CD4-positive, alpha-beta memory T cell (primary cell): Measurements from ENCODE around the gene ZNF428. TPM values are rescaled to one million over a fixed set of nuclear protein-coding genes. Genes with fewer than 3 reads are reported as not detected.
"Not testable (repeated sequence)": the region's sequence is repeated elsewhere in the genome, so short reads cannot be mapped to it uniquely, and the experiment has no call there.

Experiments
- CTCF ChIA-PET: fragments of 350-600 bp; sonication (Branson Sonifier 250); formaldehyde crosslinking; loops from one replicate; lab custom pipeline; 2021; ENCODE audit warnings: inconsistent platforms; ENCODE audit not compliant: partially characterized antibody; lab: Charles Lee
- POLR2A ChIA-PET: fragments of 350-600 bp; sonication (Branson Sonifier 250); formaldehyde crosslinking; loops from one replicate; lab custom pipeline; 2021; ENCODE audit not compliant: partially characterized antibody; lab: Charles Lee
- DNase-seq, 5 donors: peaks; one replicate each; pipeline versions ENCODE4 v3.0.0 to v3.0.0-alpha.2; 2020 to 2022; ENCODE audit warnings: mixed read lengths in 1 of 5
- H3K27ac ChIP-seq: one replicate; pipeline ENCODE4 v1.7.0; 2013; ENCODE audit warnings: low read depth, low read length
- H3K27me3 ChIP-seq: 2 replicates; pipeline ENCODE4 v1.7.0; 2013; ENCODE audit warnings: mild to moderate bottlenecking, low read length, moderate library complexity; ENCODE audit not compliant: insufficient read depth
- H3K36me3 ChIP-seq: 2 replicates; pipeline ENCODE4 v1.7.0; 2013; ENCODE audit warnings: mild to moderate bottlenecking, low read length, moderate library complexity; ENCODE audit not compliant: insufficient read depth
- H3K4me1 ChIP-seq: 2 replicates; pipeline ENCODE4 v1.7.0; 2013; ENCODE audit warnings: mild to moderate bottlenecking, low read length, moderate library complexity; ENCODE audit not compliant: insufficient read depth
- H3K4me3 ChIP-seq, 2 donors: one replicate each; pipeline ENCODE4 v1.7.0; 2013; ENCODE audit warnings: low read length in 2 of 2, mild to moderate bottlenecking in 1 of 2
- H3K9me3 ChIP-seq, 2 donors: one replicate each; pipeline ENCODE4 v1.7.0; 2013; ENCODE audit warnings: low read length in 2 of 2, control low read depth in 1 of 2; ENCODE audit not compliant: control insufficient read depth in 1 of 2
- H3K27ac Mint-ChIP-seq, 7 donors: one replicate each; pipeline ENCODE4 v1.8.0; 2020 to 2021; ENCODE audit warnings: mixed read lengths in 7 of 7, mild to moderate bottlenecking in 6 of 7, inconsistent platforms in 3 of 7, moderate library complexity in 3 of 7
- H3K27me3 Mint-ChIP-seq, 2 donors: one replicate each; pipeline ENCODE4 v1.8.0; 2020 to 2021; ENCODE audit warnings: mixed read lengths in 2 of 2
- H3K36me3 Mint-ChIP-seq, 2 donors: one replicate each; pipeline ENCODE4 v1.8.0; 2020 to 2021; ENCODE audit warnings: mixed read lengths in 2 of 2, inconsistent platforms in 1 of 2, mild to moderate bottlenecking in 1 of 2
- H3K4me1 Mint-ChIP-seq, 4 donors: one replicate each; pipeline ENCODE4 v1.8.0; 2020 to 2021; ENCODE audit warnings: mixed read lengths in 4 of 4, mild to moderate bottlenecking in 1 of 4
- H3K4me3 Mint-ChIP-seq, 8 donors: one replicate each; pipeline ENCODE4 v1.8.0; 2020 to 2021; ENCODE audit warnings: mixed read lengths in 8 of 8, mild to moderate bottlenecking in 7 of 8, moderate library complexity in 6 of 8, inconsistent platforms in 3 of 8
- H3K9me3 Mint-ChIP-seq, 8 donors: one replicate each; pipeline ENCODE4 v1.8.0; 2020 to 2021; ENCODE audit warnings: mixed read lengths in 8 of 8, mild to moderate bottlenecking in 5 of 8, inconsistent platforms in 3 of 8, moderate library complexity in 1 of 8
- intact Hi-C: fragments of 100-400 bp; cut with micrococcal nuclease; formaldehyde crosslinking; loops from one replicate; pipeline ENCODE4 v1.15.1; 2023
- polyA plus RNA-seq, 2 donors: library from polyadenylated mRNA; unstranded; fragments of 300-500 nt; fragmentation: Illumina TruSeq; gene quantifications; one replicate each; pipeline ENCODE4 v1.2.3, GENCODE V29; 2021
- total RNA-seq, 2 experiments: library from RNA; stranded (reverse); gene quantifications; one replicate each; pipeline ENCODE4 v1.2.3, GENCODE V29; 2021

The ZNF428 gene
- total and polyA plus RNA-seq, 4 experiments from 2014 or later, result 13.9 to 28.2 (median 23.8) TPM

- POLR2A ChIA-PET, H3K27ac ChIP-seq, H3K36me3 ChIP-seq, H3K9me3 Mint-ChIP-seq, intact Hi-C loops, H3K4me3 Mint-ChIP-seq, H3K4me3 ChIP-seq, H3K4me1 ChIP-seq, H3K36me3 Mint-ChIP-seq, H3K9me3 ChIP-seq, H3K27ac Mint-ChIP-seq, DNase-seq: not testable (repeated sequence)
- H3K4me1 Mint-ChIP-seq, result peaks cover 6 to 11% (median 8%) of the 10 kb centered on the region in 4 donors
- CTCF ChIA-PET, result interaction anchor here (1.4 kb wide), 1 partner anchor 81 kb away, joined by 3 read pairs; no protein-coding TSS in a partner anchor
- peaks cover 17 to 21% of the 10 kb centered on the region in 2 donors for H3K27me3 Mint-ChIP-seq
- H3K27me3 ChIP-seq, result peaks cover 13% of the 10 kb centered on the region
Observed at GRCh38 chr19:43635561-43635940, 16.1 kb upstream of the ZNF428 start.

GRCh38 chr19:43634872-43635560, 15.6 kb upstream of the ZNF428 start:
- intact Hi-C loops, result no loop called here
- Histone ChIP-seq H3K4me3 (no peak overlapping the region), H3K27ac (no peak overlapping the region), H3K4me1 (peaks cover 4% of the 10 kb centered on the region), H3K36me3 (no peaks in the 10 kb centered on the region), H3K27me3 (peaks cover 13% of the 10 kb centered on the region), H3K9me3 (no peaks in the 10 kb centered on the region)
- H3K36me3 Mint-ChIP-seq, result no peaks in the 10 kb centered on the region
- CTCF ChIA-PET, result interaction anchor here (1.4 kb wide), 1 partner anchor 80 kb away, joined by 3 read pairs; no protein-coding TSS in a partner anchor
- H3K27me3 Mint-ChIP-seq, result peaks cover 17 to 18% of the 10 kb centered on the region in 2 donors
- peaks cover 4 to 7% (median 5%) of the 10 kb centered on the region in 4 donors for H3K4me1 Mint-ChIP-seq
- H3K4me3 Mint-ChIP-seq, result peak overlapping the region in 1 of 8 donors; percentile 33
- peak overlapping the region in 1 of 7 donors; percentile 29 for H3K27ac Mint-ChIP-seq
- POLR2A ChIA-PET, result no interaction called here
- no peak for DNase-seq
- H3K9me3 Mint-ChIP-seq, result no peaks in the 10 kb centered on the region

- ChIA-PET CTCF (interaction anchor here (1.4 kb wide), 1 partner anchor 80 kb away, joined by 3 read pairs; no protein-coding TSS in a partner anchor), POLR2A (no interaction called here)
- H3K4me1 ChIP-seq, result peaks cover 4% of the 10 kb centered on the region
- intact Hi-C loops, result no loop called here
- H3K9me3 ChIP-seq, result no peaks in the 10 kb centered on the region
- no peak overlapping the region for H3K27ac ChIP-seq
- H3K27me3 ChIP-seq, result peaks cover 13% of the 10 kb centered on the region
- Mint-ChIP-seq H3K27ac (no peak overlapping the region), H3K4me1 (peaks cover 4 to 7% (median 4%) of the 10 kb centered on the region in 4 donors), H3K36me3 (no peaks in the 10 kb centered on the region), H3K27me3 (peaks cover 16 to 17% of the 10 kb centered on the region in 2 donors), H3K9me3 (no peaks in the 10 kb centered on the region), H3K4me3 (no peak overlapping the region)
- H3K4me3 ChIP-seq, result no peak overlapping the region
- H3K36me3 ChIP-seq, result no peaks in the 10 kb centered on the region
- no peak for DNase-seq
Observed at GRCh38 chr19:43634506-43634871, 15.1 kb upstream of the ZNF428 start.

GRCh38 chr19:43634068-43634467, 14.6 kb upstream of the ZNF428 start:
- POLR2A ChIA-PET, result no interaction called here
- no peaks in the 10 kb centered on the region for H3K36me3 ChIP-seq
- H3K4me1 ChIP-seq, result peaks cover 2% of the 10 kb centered on the region
- H3K27me3 ChIP-seq, result peaks cover 11% of the 10 kb centered on the region
- H3K4me3 ChIP-seq, result no peak overlapping the region
- Mint-ChIP-seq H3K9me3 (no peaks in the 10 kb centered on the region), H3K36me3 (no peaks in the 10 kb centered on the region), H3K27me3 (peaks cover 16% of the 10 kb centered on the region in 2 donors), H3K27ac (no peak overlapping the region), H3K4me1 (peaks cover 2 to 6% (median 3%) of the 10 kb centered on the region in 4 donors), H3K4me3 (no peak overlapping the region)
- DNase-seq, result no peak
- CTCF ChIA-PET, result no interaction called here
- no peak overlapping the region for H3K27ac ChIP-seq
- intact Hi-C loops, result no loop called here
- no peaks in the 10 kb centered on the region for H3K9me3 ChIP-seq

GRCh38 chr19:43633520-43633919, 14.1 kb upstream of the ZNF428 start:
- H3K27me3 ChIP-seq, result peaks cover 5% of the 10 kb centered on the region
- H3K4me1 ChIP-seq, result no peaks in the 10 kb centered on the region
- H3K4me3 ChIP-seq, result no peak overlapping the region
- peak overlapping the region in 1 of 7 donors; percentile 1 for H3K27ac Mint-ChIP-seq
- CTCF ChIA-PET, result no interaction called here
- peaks cover 11 to 12% of the 10 kb centered on the region in 2 donors for H3K27me3 Mint-ChIP-seq
- H3K27ac ChIP-seq, result no peak overlapping the region
- no peaks in the 10 kb centered on the region for H3K36me3 ChIP-seq
- peaks cover 0 to under 1% (median 0%) of the 10 kb centered on the region in 4 donors for H3K4me1 Mint-ChIP-seq
- DNase-seq, result no peak
- H3K4me3 Mint-ChIP-seq, result no peak overlapping the region
- H3K36me3 Mint-ChIP-seq, result no peaks in the 10 kb centered on the region
- intact Hi-C loops, result no loop called here
- no peaks in the 10 kb centered on the region for H3K9me3 Mint-ChIP-seq
- POLR2A ChIA-PET, result interaction anchor here (0.6 kb wide), 1 partner anchor 20 kb away, joined by 3 read pairs; no protein-coding TSS in a partner anchor
- H3K9me3 ChIP-seq, result no peaks in the 10 kb centered on the region

- Mint-ChIP-seq H3K27me3 (peaks cover 4 to 19% of the 10 kb centered on the region in 2 donors), H3K36me3 (no peaks in the 10 kb centered on the region), H3K9me3 (no peaks in the 10 kb centered on the region), H3K4me1 (no peaks in the 10 kb centered on the region), H3K27ac (no peak overlapping the region), H3K4me3 (no peak overlapping the region)
- Histone ChIP-seq H3K27ac (no peak overlapping the region), H3K4me3 (no peak overlapping the region), H3K36me3 (no peaks in the 10 kb centered on the region), H3K4me1 (no peaks in the 10 kb centered on the region), H3K27me3 (no peaks in the 10 kb centered on the region), H3K9me3 (no peaks in the 10 kb centered on the region)
- no peak for DNase-seq
- POLR2A ChIA-PET, result no interaction called here
- CTCF ChIA-PET, result interaction anchor here (1.5 kb wide), 2 partner anchors 32 to 112 kb away, joined by 3 to 4 read pairs; no protein-coding TSS in a partner anchor
- intact Hi-C loops, result no loop called here
Observed at GRCh38 chr19:43631491-43631890, 12.1 kb upstream of the ZNF428 start.

GRCh38 chr19:43628646-43629326, 9.4 kb upstream of the ZNF428 start:
- Mint-ChIP-seq H3K27ac (no peak overlapping the region), H3K9me3 (no peaks in the 10 kb centered on the region), H3K4me1 (peaks cover 8 to 20% (median 10%) of the 10 kb centered on the region in 4 donors), H3K27me3 (peaks cover 2 to 19% of the 10 kb centered on the region in 2 donors), H3K4me3 (no peak overlapping the region), H3K36me3 (no peaks in the 10 kb centered on the region)
- no peak for DNase-seq
- POLR2A ChIA-PET, result no interaction called here
- intact Hi-C loops, result no loop called here
- no peaks in the 10 kb centered on the region for H3K36me3 ChIP-seq
- no peaks in the 10 kb centered on the region for H3K9me3 ChIP-seq
- H3K27me3 ChIP-seq, result no peaks in the 10 kb centered on the region
- no peak overlapping the region for H3K4me3 ChIP-seq
- peaks cover 7% of the 10 kb centered on the region for H3K4me1 ChIP-seq
- H3K27ac ChIP-seq, result no peak overlapping the region
- CTCF ChIA-PET, result interaction anchor here (1.0 to 2.1 kb wide), 3 partner anchors 74 to 104 kb away, joined by 3 to 5 read pairs (median 4); no protein-coding TSS in a partner anchor
